Karpas-422 (cell line): Measurements from ENCODE around the gene ARMC7. TPM values are rescaled to one million over a fixed set of nuclear protein-coding genes. Genes with fewer than 3 reads are reported as not detected.

Source experiments
- DNase-seq: peaks from one replicate; pipeline ENCODE4 v3.0.0-alpha.2; 2015
- H2AFZ ChIP-seq: fragments of 200-600 bp; sonication (generic); 2 replicates; pipeline ENCODE4 v1.6.1; 2014; ENCODE audit warnings: antibody characterized with exemption, low read length, mixed read lengths
- H3K27ac ChIP-seq: fragments of 200-600 bp; sonication (generic); 2 replicates; pipeline ENCODE4 v1.5.1; 2014; ENCODE audit warnings: mild to moderate bottlenecking, low read length, moderate library complexity
- H3K27me3 ChIP-seq: fragments of 200-600 bp; sonication (generic); 2 replicates; pipeline ENCODE4 v1.6.1; 2014; ENCODE audit warnings: low read length, mixed read lengths
- H3K36me3 ChIP-seq: fragments of 200-600 bp; sonication (generic); 2 replicates; pipeline ENCODE4 v1.6.1; 2014; ENCODE audit warnings: low read length, mixed read lengths; ENCODE audit not compliant: insufficient read depth
- H3K4me1 ChIP-seq: fragments of 200-600 bp; sonication (generic); 2 replicates; pipeline ENCODE4 v1.6.1; 2014; ENCODE audit warnings: mild to moderate bottlenecking, low read length, mixed read lengths
- H3K4me2 ChIP-seq: fragments of 200-600 bp; sonication (generic); 2 replicates; pipeline ENCODE4 v1.6.1; 2014; ENCODE audit warnings: low read length, low read depth, mild to moderate bottlenecking; ENCODE audit not compliant: poor library complexity, severe bottlenecking
- H3K4me3 ChIP-seq: fragments of 200-600 bp; sonication (generic); 2 replicates; pipeline ENCODE4 v1.5.1; 2014; ENCODE audit warnings: mild to moderate bottlenecking, antibody characterized with exemption, low read length, mixed read lengths
- H3K79me2 ChIP-seq: fragments of 200-600 bp; sonication (generic); 2 replicates; pipeline ENCODE4 v1.6.1; 2014; ENCODE audit warnings: mild to moderate bottlenecking, low read length, mixed read lengths
- H3K9ac ChIP-seq: fragments of 200-600 bp; sonication (generic); 2 replicates; pipeline ENCODE4 v1.6.0; 2014; ENCODE audit warnings: low read length
- H3K9me2 ChIP-seq: fragments of 200-600 bp; sonication (generic), shearing (Covaris generic); replicated peaks from 2 replicates; pipeline ENCODE4 v1.6.0; 2014; ENCODE audit warnings: mild to moderate bottlenecking, low read length, moderate library complexity; ENCODE audit not compliant: insufficient read depth
- H3K9me3 ChIP-seq: fragments of 300-700, 200-600 bp; sonication (generic); 2 replicates; pipeline ENCODE4 v1.6.1; 2014; ENCODE audit warnings: low read length, mixed read lengths
- H4K20me1 ChIP-seq: fragments of 200-600 bp; sonication (generic); 2 replicates; pipeline ENCODE4 v1.6.1; 2014; ENCODE audit warnings: mild to moderate bottlenecking, antibody characterized with exemption, low read length, low read depth; ENCODE audit not compliant: insufficient read depth
- total RNA-seq: library from RNA; depleted of rRNA; stranded (reverse); fragments of >200 nt; shearing (Covaris generic); gene quantifications from 2 replicates; pipeline ENCODE4 v1.2.3, GENCODE V29; 2014; ENCODE audit warnings: low replicate concordance

The ARMC7 gene
- total RNA-seq, 1 experiment from 2014 or later: 6.1 TPM

- H2AFZ ChIP-seq: no peak overlapping the region
- no peak overlapping the region for H3K4me2 ChIP-seq
- no peak overlapping the region for H3K9ac ChIP-seq
- H3K36me3 ChIP-seq: no peaks in the 10 kb centered on the region
- H3K9me3 ChIP-seq: no peaks in the 10 kb centered on the region
- H3K4me1 ChIP-seq: peaks cover 8% of the 10 kb centered on the region
- H3K27me3 ChIP-seq: no peaks in the 10 kb centered on the region
- H3K79me2 ChIP-seq: no peaks in the 10 kb centered on the region
- H3K9me2 ChIP-seq: no peaks in the 10 kb centered on the region
- no peak for DNase-seq
- no peak overlapping the region for H3K4me3 ChIP-seq
- H3K27ac ChIP-seq: no peak overlapping the region
- H4K20me1 ChIP-seq: no peaks in the 10 kb centered on the region
Observed at GRCh38 chr17:75082683-75083082, 27.1 kb upstream of the ARMC7 start.

- Histone ChIP-seq H4K20me1 (no peaks in the 10 kb centered on the region), H3K9me3 (no peaks in the 10 kb centered on the region), H3K9me2 (no peaks in the 10 kb centered on the region), H3K27me3 (no peaks in the 10 kb centered on the region), H3K9ac (no peak overlapping the region), H3K4me1 (no peaks in the 10 kb centered on the region), H3K27ac (no peak overlapping the region), H3K79me2 (no peaks in the 10 kb centered on the region), H3K4me2 (no peak overlapping the region), H2AFZ (no peak overlapping the region), H3K36me3 (no peaks in the 10 kb centered on the region), H3K4me3 (no peak overlapping the region)
- DNase-seq: no peak
Observed at GRCh38 chr17:75084039-75084660, 25.6 kb upstream of the ARMC7 start.

- Histone ChIP-seq H3K27me3 (no peaks in the 10 kb centered on the region), H3K4me3 (no peak overlapping the region), H3K36me3 (no peaks in the 10 kb centered on the region), H3K4me1 (no peaks in the 10 kb centered on the region), H3K79me2 (no peaks in the 10 kb centered on the region), H4K20me1 (no peaks in the 10 kb centered on the region), H3K9me3 (no peaks in the 10 kb centered on the region), H3K9me2 (no peaks in the 10 kb centered on the region), H3K27ac (no peak overlapping the region), H3K9ac (no peak overlapping the region), H2AFZ (no peak overlapping the region), H3K4me2 (no peak overlapping the region)
- no peak for DNase-seq
Observed at GRCh38 chr17:75086496-75087181, 23.1 kb upstream of the ARMC7 start.

GRCh38 chr17:75087182-75087557 is 22.6 kb upstream of the ARMC7 start:
- H3K9me2 ChIP-seq: no peaks in the 10 kb centered on the region
- no peaks in the 10 kb centered on the region for H3K36me3 ChIP-seq
- H3K27me3 ChIP-seq: no peaks in the 10 kb centered on the region
- no peaks in the 10 kb centered on the region for H3K9me3 ChIP-seq
- H4K20me1 ChIP-seq: no peaks in the 10 kb centered on the region
- no peak for DNase-seq
- no peaks in the 10 kb centered on the region for H3K79me2 ChIP-seq
- H3K4me2 ChIP-seq: no peak overlapping the region
- H3K9ac ChIP-seq: no peak overlapping the region
- no peaks in the 10 kb centered on the region for H3K4me1 ChIP-seq
- no peak overlapping the region for H3K27ac ChIP-seq
- H2AFZ ChIP-seq: no peak overlapping the region
- no peak overlapping the region for H3K4me3 ChIP-seq

GRCh38 chr17:75087558-75088453 is 22.0 kb upstream of the ARMC7 start, which contains the start of gene SLC16A5:
Gene SLC16A5 (plus strand): TSS chr17:75087954. CDS start chr17:75093637, 5,683 bp downstream.
- Histone ChIP-seq H3K4me2 (no peak within 1 kb of the TSS), H3K9me2 (no peaks in the 10 kb centered on the region), H2AFZ (no peak within 1 kb of the TSS), H3K9me3 (no peaks in the 10 kb centered on the region), H3K36me3 (no peaks in the 10 kb centered on the region), H4K20me1 (no peaks in the 10 kb centered on the region), H3K27ac (no peak within 1 kb of the TSS), H3K27me3 (no peaks in the 10 kb centered on the region), H3K4me3 (no peak within 1 kb of the TSS), H3K9ac (no peak within 1 kb of the TSS), H3K4me1 (no peaks in the 10 kb centered on the region), H3K79me2 (no peaks in the 10 kb centered on the region)
- no peak for DNase-seq

GRCh38 chr17:75088465-75089417 is 21.0 kb upstream of the ARMC7 start:
- H3K27ac ChIP-seq: no peak overlapping the region
- no peak overlapping the region for H3K9ac ChIP-seq
- no peaks in the 10 kb centered on the region for H3K79me2 ChIP-seq
- H3K4me3 ChIP-seq: no peak overlapping the region
- H3K4me1 ChIP-seq: no peaks in the 10 kb centered on the region
- no peak overlapping the region for H2AFZ ChIP-seq
- DNase-seq: peak; percentile 34
- H3K36me3 ChIP-seq: no peaks in the 10 kb centered on the region
- no peaks in the 10 kb centered on the region for H3K27me3 ChIP-seq
- no peak overlapping the region for H3K4me2 ChIP-seq
- no peaks in the 10 kb centered on the region for H4K20me1 ChIP-seq
- H3K9me3 ChIP-seq: no peaks in the 10 kb centered on the region
- H3K9me2 ChIP-seq: no peaks in the 10 kb centered on the region

GRCh38 chr17:75090871-75091854 is 18.6 kb upstream of the ARMC7 start:
- Histone ChIP-seq H3K4me1 (no peaks in the 10 kb centered on the region), H3K9ac (no peak overlapping the region), H3K4me2 (no peak overlapping the region), H3K9me3 (no peaks in the 10 kb centered on the region), H3K27me3 (no peaks in the 10 kb centered on the region), H3K4me3 (no peak overlapping the region), H3K79me2 (no peaks in the 10 kb centered on the region), H3K27ac (no peak overlapping the region), H4K20me1 (no peaks in the 10 kb centered on the region), H2AFZ (no peak overlapping the region), H3K36me3 (no peaks in the 10 kb centered on the region), H3K9me2 (no peaks in the 10 kb centered on the region)
- DNase-seq: no peak
